Mucosa of descending colon (tissue), 3 donors: Measurements from ENCODE around the gene CMC1. TPM values are rescaled to one million over a fixed set of nuclear protein-coding genes. Genes with fewer than 3 reads are reported as not detected.

Experiments used
- ATAC-seq: fragments of 200-7000 bp; cut with Tn5 transposase; one replicate; pipeline ENCODE4 v1.9.1; 2020; ENCODE audit warnings: mild to moderate bottlenecking, moderate library complexity
- DNase-seq, 3 donors: peaks; one replicate each; pipeline ENCODE4 v3.0.0-alpha.2; 2020
- H3K36me3 ChIP-seq: fragments of 200-600 bp; one replicate; pipeline ENCODE4 v1.8.0; 2021; ENCODE audit warnings: low read depth, mild to moderate bottlenecking
- H3K4me1 ChIP-seq: fragments of 200-600 bp; one replicate; pipeline ENCODE4 v1.8.0; 2021; ENCODE audit warnings: low read depth, mild to moderate bottlenecking
- H3K4me3 ChIP-seq: fragments of 200-600 bp; one replicate; pipeline ENCODE4 v1.8.0; 2021; ENCODE audit warnings: mild to moderate bottlenecking
- H3K9me3 ChIP-seq: fragments of 200-600 bp; one replicate; pipeline ENCODE4 v1.8.0; 2021; ENCODE audit warnings: mild to moderate bottlenecking
- intact Hi-C, 2 donors: fragments of 100-400 bp; cut with DNase I in 1 of 2; cut with micrococcal nuclease in 1 of 2; formaldehyde crosslinking; loops; one replicate each; pipeline versions ENCODE4 v1.11.0 to v1.11.1; 2022; cut with DNase I, micrococcal nuclease
- total RNA-seq, 3 donors: library from RNA; stranded (reverse); fragmentation: NEBNext Ultra II Directional in 2 of 3; extraction: Animal tissue kit (Norgen Biotek cat#: 25700) in 2 of 3; gene quantifications; one replicate each; pipeline versions ENCODE4 v1.2.1 to v1.2.4, GENCODE V29; 2021 to 2023
- TF ChIP-seq, protein P1 (sequence below): fragments of 200-600 bp; IDR thresholded peaks from one replicate; pipeline ENCODE4 v1.8.0; 2022; ENCODE audit warnings: antibody characterized with exemption, mild to moderate bottlenecking
- donor health status: DM: no; HTN: no; CAD: no; lungs with moderate emphysema.
- donor health status: DM: no; HTN: no; CAD: no.
- donor health status: DM: no; HTN: yes; CAD: no.

The CMC1 gene
- total RNA-seq, 3 donors from 2014 or later = 23.3 to 34.9 (median 31.1) TPM

DNA sequence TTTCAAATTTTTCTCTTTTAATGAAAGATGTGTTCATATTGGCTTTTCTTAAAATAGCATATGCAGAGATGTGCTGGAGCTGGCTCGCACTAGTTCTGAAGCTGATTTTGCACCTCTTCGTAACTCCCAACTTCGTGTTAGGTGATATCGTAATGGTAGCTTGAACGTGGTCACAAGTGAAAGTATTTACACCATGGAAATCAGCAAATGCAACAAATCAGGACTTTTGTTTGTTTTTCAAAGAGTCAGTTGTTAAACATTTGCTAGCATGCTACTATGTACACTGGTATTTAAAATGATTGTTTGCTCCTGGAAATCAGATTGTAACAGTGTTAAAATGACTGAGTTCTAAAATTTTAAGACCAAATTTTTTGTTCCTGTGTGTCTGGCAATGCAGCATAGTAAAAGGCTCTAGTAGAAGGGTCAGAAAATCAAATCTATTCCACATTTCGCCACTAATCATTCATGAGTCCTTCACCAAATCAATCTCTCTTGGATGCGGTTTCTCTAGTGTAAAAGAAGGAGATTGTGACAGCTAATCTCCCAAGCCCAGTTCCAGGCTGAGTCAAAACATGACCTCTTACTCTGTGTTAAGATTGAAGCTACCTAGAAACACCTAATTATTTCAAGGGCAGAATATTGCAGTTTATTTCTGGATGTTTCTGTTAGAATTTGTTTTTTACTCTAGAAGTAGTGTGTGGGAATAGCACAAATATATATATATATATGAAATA lies 34.3 kb upstream of the CMC1 start:
- Histone ChIP-seq H3K9me3 (no peaks in the 10 kb centered on the region), H3K36me3 (no peaks in the 10 kb centered on the region), H3K4me3 (no peak overlapping the region), H3K4me1 (no peaks in the 10 kb centered on the region)
- DNase-seq (no peak), ATAC-seq (no peak)
- TF ChIP-seq, protein P1, sequence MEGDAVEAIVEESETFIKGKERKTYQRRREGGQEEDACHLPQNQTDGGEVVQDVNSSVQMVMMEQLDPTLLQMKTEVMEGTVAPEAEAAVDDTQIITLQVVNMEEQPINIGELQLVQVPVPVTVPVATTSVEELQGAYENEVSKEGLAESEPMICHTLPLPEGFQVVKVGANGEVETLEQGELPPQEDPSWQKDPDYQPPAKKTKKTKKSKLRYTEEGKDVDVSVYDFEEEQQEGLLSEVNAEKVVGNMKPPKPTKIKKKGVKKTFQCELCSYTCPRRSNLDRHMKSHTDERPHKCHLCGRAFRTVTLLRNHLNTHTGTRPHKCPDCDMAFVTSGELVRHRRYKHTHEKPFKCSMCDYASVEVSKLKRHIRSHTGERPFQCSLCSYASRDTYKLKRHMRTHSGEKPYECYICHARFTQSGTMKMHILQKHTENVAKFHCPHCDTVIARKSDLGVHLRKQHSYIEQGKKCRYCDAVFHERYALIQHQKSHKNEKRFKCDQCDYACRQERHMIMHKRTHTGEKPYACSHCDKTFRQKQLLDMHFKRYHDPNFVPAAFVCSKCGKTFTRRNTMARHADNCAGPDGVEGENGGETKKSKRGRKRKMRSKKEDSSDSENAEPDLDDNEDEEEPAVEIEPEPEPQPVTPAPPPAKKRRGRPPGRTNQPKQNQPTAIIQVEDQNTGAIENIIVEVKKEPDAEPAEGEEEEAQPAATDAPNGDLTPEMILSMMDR = no peak
- intact Hi-C loops = no loop called here

DNA sequence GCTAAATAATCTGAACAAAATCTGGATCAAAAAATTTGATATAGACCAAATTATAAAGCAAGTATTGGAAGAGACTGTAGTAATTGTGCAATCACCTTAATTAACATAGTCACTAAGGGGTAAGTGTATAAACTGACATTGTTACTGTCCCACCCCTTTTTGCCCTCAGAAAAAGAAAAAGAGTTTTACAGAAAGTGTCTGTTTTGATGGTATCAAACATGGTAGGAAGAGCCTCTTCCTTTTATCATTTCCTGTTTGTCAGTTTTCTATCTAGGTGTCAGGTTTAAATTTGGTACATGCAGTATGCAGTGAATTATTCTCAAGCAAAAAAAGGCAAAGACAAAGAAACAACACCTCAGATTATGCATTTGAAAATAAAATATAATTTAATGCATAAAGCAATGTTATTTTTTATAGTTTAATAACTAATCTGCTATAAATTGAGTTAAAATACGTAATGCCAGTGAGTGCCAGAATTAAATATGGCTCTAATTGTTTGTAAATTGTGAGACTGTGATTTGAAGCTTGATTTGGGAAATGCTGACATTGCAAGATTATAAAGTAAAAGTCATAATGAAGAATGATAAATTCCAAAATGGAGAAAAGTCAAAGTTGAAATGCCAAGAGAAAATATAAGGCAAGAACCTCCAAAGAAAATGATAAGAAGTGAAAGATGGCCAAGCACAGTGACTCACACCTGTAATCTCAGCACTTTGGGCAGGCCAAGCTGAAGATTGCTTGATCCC lies 30.3 kb upstream of the CMC1 start:
- Histone ChIP-seq H3K4me1 (no peaks in the 10 kb centered on the region), H3K36me3 (no peaks in the 10 kb centered on the region), H3K9me3 (peaks cover 10% of the 10 kb centered on the region), H3K4me3 (no peak overlapping the region)
- intact Hi-C loops = no loop called here
- no peak for DNase-seq
- TF ChIP-seq, protein P1 = no peak
- no peak for ATAC-seq

DNA sequence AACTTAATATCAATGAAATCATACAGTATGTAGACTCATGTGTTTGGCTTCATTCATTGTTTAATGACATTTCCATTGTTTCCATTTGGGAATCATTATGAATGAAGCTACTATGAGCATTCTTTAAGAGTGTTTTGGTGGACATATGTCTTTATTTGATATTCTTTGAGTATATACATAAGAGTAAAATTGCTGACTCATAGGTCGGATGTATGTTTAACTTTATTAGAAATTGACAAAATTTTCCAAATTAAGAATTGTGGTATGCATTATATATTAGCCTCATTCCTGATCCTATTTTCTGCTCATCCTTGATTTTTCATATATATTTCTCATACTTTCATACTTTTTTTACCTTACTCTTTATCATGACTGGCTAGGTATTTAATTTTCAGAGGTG lies 28.7 kb upstream of the CMC1 start:
- TF ChIP-seq, protein P1 = no peak
- Histone ChIP-seq H3K4me3 (no peak overlapping the region), H3K4me1 (no peaks in the 10 kb centered on the region), H3K36me3 (no peaks in the 10 kb centered on the region), H3K9me3 (peaks cover 10% of the 10 kb centered on the region)
- intact Hi-C loops = no loop called here
- ATAC-seq = no peak
- DNase-seq = no peak

DNA sequence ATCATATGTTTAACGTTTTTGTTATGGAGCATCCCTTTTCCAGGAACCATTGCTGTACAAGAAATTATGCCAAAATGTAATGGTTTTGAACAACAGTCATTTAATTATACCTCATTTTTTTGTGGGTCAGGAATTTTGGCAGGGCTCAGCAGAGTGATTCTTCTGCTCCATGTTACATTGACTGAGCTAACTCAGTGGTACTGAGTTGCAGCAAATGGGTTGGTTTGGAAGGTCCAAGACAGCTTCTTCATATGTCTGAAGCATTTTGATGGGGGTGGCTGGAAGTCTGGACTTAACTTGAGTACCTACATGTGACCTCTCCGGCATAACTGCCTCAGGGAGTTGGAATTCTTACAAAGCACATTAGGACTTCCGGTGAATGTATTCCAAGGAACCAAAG lies 26.0 kb upstream of the CMC1 start:
- DNase-seq (no peak), ATAC-seq (no peak)
- Histone ChIP-seq H3K4me3 (no peak overlapping the region), H3K4me1 (no peaks in the 10 kb centered on the region), H3K36me3 (no peaks in the 10 kb centered on the region), H3K9me3 (peaks cover 10% of the 10 kb centered on the region)
- TF ChIP-seq, protein P1 = no peak
- intact Hi-C loops = no loop called here

DNA sequence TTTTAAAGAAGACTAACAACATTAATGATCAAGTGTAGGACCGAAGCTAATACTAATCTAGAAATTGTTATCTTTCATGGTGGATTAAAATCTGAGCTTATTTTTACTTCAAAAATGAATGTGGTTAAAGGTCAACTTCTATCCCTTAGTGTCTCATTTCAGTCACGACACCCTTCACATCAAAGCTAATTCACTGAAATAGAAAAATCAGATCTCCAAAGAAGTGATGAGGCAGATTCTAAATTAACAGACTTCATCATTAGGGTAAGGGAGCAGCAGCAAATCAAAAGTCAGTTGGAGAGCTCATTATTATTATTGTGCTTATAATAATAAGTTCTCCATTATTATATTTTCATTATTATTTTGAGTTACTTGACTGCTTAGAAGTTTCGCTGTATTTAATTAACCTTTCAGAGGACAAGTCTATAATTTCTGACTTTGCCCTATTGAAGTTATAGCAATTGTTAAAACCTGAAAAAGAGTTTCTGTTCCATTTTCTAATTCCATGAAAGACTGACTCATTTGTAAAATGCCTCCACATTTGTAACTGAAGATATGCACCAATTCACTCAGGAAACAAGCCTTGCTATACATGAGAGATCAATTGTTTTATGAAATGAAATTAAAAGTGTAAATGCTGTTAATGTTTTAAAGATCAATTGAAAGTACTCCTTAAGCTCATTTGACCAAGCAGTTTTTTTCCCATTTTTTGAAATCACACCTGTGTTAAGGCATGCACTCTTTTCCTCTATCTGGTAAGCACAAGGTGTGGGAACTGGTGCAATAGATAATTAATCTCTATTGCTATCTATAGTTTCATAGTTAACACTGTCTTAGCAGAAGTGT lies 23.1 kb upstream of the CMC1 start:
- Histone ChIP-seq H3K9me3 (peaks cover 10% of the 10 kb centered on the region), H3K36me3 (no peaks in the 10 kb centered on the region), H3K4me3 (no peak overlapping the region), H3K4me1 (no peaks in the 10 kb centered on the region)
- DNase-seq (no peak), ATAC-seq (no peak)
- TF ChIP-seq, protein P1 = no peak
- intact Hi-C loops = no loop called here
